HFFc6 (cell line): Measurements from ENCODE around the gene DDX47. TPM values are rescaled to one million over a fixed set of nuclear protein-coding genes. Genes with fewer than 3 reads are reported as not detected.
"Not testable (repeated sequence)": the region's sequence is repeated elsewhere in the genome, so short reads cannot be mapped to it uniquely, and the experiment has no call there.

ENCODE experiments used
- DNase-seq: peaks from one replicate; pipeline ENCODE4 v3.0.0-alpha.2; 2018
- H3K27ac Mint-ChIP-seq: 2 replicates; pipeline ENCODE4 v1.8.0; 2020; ENCODE audit warnings: mild to moderate bottlenecking, mixed read lengths
- H3K27me3 Mint-ChIP-seq: 2 replicates; pipeline ENCODE4 v1.8.0; 2021; ENCODE audit warnings: mild to moderate bottlenecking, moderate library complexity, mixed read lengths; ENCODE audit not compliant: insufficient read depth
- H3K36me3 Mint-ChIP-seq: 2 replicates; pipeline ENCODE4 v1.8.0; 2021; ENCODE audit warnings: low read depth, mixed read lengths
- H3K4me1 Mint-ChIP-seq: 2 replicates; pipeline ENCODE4 v1.8.0; 2020; ENCODE audit warnings: low read depth, mixed read lengths
- H3K4me3 Mint-ChIP-seq: 2 replicates; pipeline ENCODE4 v1.8.0; 2020; ENCODE audit warnings: mild to moderate bottlenecking, moderate library complexity, mixed read lengths
- H3K9me3 Mint-ChIP-seq: 2 replicates; pipeline ENCODE4 v1.8.0; 2020; ENCODE audit warnings: mild to moderate bottlenecking, mixed read lengths
- total RNA-seq, 6 experiments: library from RNA; stranded (reverse); fragmentation: NEBNext Ultra II Directional; extraction: Animal tissue kit (Norgen Biotek cat#: 25700); gene quantifications; 2 replicates in 1 of 6; 3 replicates in 5 of 6; pipeline ENCODE4 v1.2.3, GENCODE V29; 2021
- TF ChIP-seq, protein P1 (sequence below): fragments of 200-600 bp; sonication (generic); IDR thresholded peaks from 2 replicates; pipeline ENCODE4 v1.5.0; 2021; ENCODE audit warnings: antibody characterized with exemption, mild to moderate bottlenecking

Gene DDX47
- total RNA-seq, 6 experiments from 2014 or later: 87.6 to 97.3 (median 94.2) TPM

DNA sequence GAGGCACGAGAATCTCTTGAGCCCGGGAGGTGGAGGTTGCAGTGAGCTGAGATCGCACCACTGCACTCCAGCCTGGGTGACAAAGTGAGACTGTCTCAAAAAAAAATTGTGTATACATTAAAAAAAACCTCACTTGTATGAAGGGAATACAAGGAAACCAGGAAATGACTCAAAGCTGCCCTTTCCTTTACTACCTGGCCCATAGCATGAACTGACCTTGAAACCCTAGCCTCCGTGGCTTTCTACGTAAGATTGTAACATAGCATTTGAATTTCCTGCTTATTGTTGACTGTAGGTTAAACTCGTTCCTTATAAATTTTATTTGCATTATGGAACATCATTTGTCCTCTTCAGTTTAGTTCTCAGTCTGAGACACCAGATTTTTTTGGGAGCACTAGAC is 9.1 kb upstream of the DDX47 start:
- H3K36me3 Mint-ChIP-seq: peaks cover 4% of the 10 kb centered on the region; the same call in 1 of the 2 replicates
- H3K9me3 Mint-ChIP-seq: no peaks in the 10 kb centered on the region
- TF ChIP-seq, protein P1, sequence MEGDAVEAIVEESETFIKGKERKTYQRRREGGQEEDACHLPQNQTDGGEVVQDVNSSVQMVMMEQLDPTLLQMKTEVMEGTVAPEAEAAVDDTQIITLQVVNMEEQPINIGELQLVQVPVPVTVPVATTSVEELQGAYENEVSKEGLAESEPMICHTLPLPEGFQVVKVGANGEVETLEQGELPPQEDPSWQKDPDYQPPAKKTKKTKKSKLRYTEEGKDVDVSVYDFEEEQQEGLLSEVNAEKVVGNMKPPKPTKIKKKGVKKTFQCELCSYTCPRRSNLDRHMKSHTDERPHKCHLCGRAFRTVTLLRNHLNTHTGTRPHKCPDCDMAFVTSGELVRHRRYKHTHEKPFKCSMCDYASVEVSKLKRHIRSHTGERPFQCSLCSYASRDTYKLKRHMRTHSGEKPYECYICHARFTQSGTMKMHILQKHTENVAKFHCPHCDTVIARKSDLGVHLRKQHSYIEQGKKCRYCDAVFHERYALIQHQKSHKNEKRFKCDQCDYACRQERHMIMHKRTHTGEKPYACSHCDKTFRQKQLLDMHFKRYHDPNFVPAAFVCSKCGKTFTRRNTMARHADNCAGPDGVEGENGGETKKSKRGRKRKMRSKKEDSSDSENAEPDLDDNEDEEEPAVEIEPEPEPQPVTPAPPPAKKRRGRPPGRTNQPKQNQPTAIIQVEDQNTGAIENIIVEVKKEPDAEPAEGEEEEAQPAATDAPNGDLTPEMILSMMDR: no peak
- H3K4me1 Mint-ChIP-seq: peaks cover 75% of the 10 kb centered on the region
- peak overlapping the region; percentile 80 for H3K27ac Mint-ChIP-seq
- H3K4me3 Mint-ChIP-seq: peak overlapping the region; percentile 63
- DNase-seq: no peak
- H3K27me3 Mint-ChIP-seq: no peaks in the 10 kb centered on the region

DNA sequence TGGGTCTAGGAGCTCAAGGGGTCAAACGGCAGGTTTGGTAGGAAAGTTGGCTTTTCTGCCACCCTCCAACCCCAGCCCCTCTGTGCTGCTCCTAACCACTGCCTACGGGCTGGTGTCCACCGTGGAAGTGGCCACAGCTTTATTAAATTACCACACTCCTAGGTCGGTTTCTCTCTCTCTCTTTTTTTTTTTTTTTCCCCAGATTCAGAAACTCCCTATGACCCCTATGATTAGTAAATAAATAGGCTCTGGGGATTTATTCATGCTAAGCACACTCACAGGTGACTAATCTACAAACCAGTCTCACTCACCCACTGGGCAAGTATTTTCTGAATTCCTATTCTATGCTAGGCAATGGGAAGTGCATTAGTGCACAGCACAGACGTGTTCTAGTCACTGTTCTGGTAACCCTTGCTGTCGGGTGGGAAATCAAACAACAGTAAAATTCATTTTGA is 8.7 kb upstream of the DDX47 start:
- H3K27ac Mint-ChIP-seq: peak overlapping the region; percentile 80
- TF ChIP-seq, protein P1: no peak
- no peaks in the 10 kb centered on the region for H3K9me3 Mint-ChIP-seq
- H3K4me1 Mint-ChIP-seq: peaks cover 79% of the 10 kb centered on the region
- peak; percentile 94 for DNase-seq
- no peaks in the 10 kb centered on the region for H3K27me3 Mint-ChIP-seq
- peaks cover 4% of the 10 kb centered on the region; the same call in 1 of the 2 replicates for H3K36me3 Mint-ChIP-seq
- H3K4me3 Mint-ChIP-seq: peak overlapping the region; percentile 63

DNA sequence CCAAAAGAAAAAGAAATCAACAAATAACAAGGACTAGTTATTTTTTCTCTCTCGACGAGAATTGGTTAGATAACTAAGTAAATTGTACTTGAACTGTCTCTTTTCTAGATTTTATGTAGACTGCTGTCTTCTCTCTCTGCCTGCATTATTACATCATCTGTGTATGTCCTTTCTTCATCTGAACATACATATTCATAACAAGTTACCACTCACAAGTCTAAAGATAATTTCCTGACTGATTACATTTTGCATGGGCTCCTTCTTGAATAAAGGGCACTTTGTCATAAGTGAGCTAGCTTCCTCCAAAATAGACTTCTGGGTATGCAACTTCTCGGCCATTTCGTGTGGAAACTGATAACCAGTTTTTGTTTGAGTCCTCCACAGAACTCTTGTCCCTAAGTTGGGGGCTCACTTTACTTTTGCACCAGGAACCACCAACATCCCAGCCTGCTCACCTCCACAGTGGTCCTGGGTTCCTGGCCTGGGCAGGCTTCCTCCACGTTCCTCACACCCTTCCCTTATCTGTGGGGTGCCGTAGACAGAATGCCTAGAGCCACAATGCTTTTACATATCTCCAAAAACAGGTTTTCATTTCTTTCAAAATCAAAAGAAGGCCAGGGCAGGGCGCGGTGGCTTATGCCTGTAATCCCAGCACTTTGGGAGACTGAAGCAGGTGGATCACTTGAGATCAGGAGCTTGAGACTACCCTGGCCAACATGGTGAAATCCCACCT is 6.2 kb upstream of the DDX47 start:
- no peak for DNase-seq
- Mint-ChIP-seq H3K4me1 (peaks cover 70% of the 10 kb centered on the region), H3K36me3 (peaks cover 4% of the 10 kb centered on the region; the same call in 1 of the 2 replicates), H3K9me3 (no peaks in the 10 kb centered on the region), H3K4me3 (peak overlapping the region; percentile 79; the same call in 1 of the 2 replicates), H3K27me3 (peaks cover 1% of the 10 kb centered on the region; the same call in 1 of the 2 replicates), H3K27ac (peak overlapping the region; percentile 91)
- TF ChIP-seq, protein P1: no peak

DNA sequence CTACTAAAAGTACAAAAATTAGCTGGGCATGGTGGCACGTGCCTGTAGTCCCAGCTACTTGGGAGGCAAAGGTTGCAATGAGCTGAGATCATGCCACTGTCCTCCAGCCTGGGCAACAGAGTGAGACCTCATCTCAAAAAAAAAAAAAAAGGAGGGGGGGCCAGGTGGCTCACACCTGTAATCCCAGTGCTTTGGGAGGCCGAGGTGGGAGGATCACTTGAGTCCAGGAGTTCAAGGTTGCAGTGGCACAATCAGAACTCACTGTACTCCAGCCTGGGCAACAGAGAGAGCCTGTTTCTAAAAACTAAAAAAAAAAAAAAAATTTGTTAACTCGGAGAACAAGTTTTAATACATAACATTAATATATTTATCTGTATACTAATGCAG is 5.6 kb upstream of the DDX47 start:
- DNase-seq, H3K9me3 Mint-ChIP-seq, H3K27me3 Mint-ChIP-seq, H3K36me3 Mint-ChIP-seq: not testable (repeated sequence)
- peak overlapping the region; percentile 79; the same call in 1 of the 2 replicates for H3K4me3 Mint-ChIP-seq
- peaks cover 65% of the 10 kb centered on the region for H3K4me1 Mint-ChIP-seq
- H3K27ac Mint-ChIP-seq: peak overlapping the region; percentile 91

DNA sequence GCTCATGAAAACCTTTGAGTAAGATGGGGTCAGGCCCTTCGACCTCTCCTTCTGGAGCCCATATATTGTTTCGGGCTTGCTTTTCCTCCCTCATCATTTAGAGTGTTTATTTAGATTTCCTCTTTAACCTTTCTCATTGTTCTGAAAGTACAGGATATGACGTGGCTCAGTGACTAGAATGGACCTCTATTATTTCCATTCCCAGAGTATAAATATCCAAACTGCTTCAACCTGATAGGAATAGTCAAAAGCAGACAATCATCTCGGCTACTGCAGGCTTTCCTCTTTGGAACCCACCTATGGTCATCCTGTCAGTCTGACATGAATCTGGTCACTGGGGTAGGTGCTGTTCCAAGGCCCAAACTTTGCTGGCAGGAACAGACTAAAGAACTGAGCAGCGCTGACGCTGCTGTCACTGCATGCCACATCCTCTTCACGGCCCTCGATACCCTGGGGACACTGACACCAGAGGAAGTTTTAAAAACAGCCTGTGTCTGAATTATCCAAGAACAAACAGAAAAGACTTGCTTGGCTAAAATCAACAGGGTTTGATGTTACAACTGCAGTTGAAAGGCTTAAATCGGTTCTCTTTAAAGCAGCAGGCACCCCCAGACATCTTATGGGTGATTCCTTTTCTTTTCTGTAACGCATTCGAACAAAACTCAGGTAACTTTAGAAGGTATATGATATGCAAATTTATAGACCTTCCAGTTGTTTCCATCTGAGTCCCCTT is 5.0 kb upstream of the DDX47 start:
- H3K4me3 Mint-ChIP-seq: peak overlapping the region; percentile 79
- TF ChIP-seq, protein P1: no peak
- peak overlapping the region; percentile 91 for H3K27ac Mint-ChIP-seq
- peaks cover 63% of the 10 kb centered on the region for H3K4me1 Mint-ChIP-seq
- H3K36me3 Mint-ChIP-seq: peaks cover 6% of the 10 kb centered on the region
- no peaks in the 10 kb centered on the region for H3K9me3 Mint-ChIP-seq
- peaks cover 1% of the 10 kb centered on the region for H3K27me3 Mint-ChIP-seq
- no peak for DNase-seq

DNA sequence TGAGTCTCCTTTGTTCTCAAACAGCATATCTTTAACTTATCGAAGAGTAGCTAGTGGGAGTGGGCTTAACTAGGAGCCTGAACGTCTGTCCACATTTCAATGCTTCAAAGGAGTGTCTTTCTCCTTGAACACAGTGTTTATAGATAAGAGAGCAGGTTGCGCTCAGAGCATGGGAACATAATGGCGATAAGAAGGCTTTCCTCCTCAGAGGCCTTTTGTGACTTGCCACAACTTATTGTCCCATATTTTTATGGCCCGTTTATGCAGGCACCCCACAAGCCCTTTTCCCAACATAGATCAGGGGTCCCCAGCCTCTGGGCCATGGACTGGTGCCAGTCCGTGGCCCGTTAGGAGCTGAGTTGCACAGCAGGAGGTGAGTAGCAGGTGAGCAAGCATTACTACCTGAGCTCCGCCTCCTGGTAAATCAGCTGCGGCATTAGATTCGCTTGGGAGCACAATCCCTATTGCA is 2.6 kb upstream of the DDX47 start:
- DNase-seq: no peak
- Mint-ChIP-seq H3K4me1 (peaks cover 63% of the 10 kb centered on the region), H3K27me3 (peaks cover 1% of the 10 kb centered on the region), H3K4me3 (no peak overlapping the region), H3K36me3 (peaks cover 26% of the 10 kb centered on the region), H3K27ac (no peak overlapping the region), H3K9me3 (no peaks in the 10 kb centered on the region)
- TF ChIP-seq, protein P1: no peak
